NCI-H748 treated with DMSO at 0.1 percent for 48 hours (cell line): ENCODE results near the gene UPP2.

ENCODE experiments used
- DNase-seq: peaks from one replicate; lab custom pipeline; 2025; lab: John Stamatoyannopoulos, UW

Gene UPP2

GRCh38 chr2:158104903-158105302 is 3.2 kb downstream of the UPP2 start:
- no peak for DNase-seq

GRCh38 chr2:158112992-158113391 is 11.3 kb downstream of the UPP2 start:
- no peak for DNase-seq

DNA sequence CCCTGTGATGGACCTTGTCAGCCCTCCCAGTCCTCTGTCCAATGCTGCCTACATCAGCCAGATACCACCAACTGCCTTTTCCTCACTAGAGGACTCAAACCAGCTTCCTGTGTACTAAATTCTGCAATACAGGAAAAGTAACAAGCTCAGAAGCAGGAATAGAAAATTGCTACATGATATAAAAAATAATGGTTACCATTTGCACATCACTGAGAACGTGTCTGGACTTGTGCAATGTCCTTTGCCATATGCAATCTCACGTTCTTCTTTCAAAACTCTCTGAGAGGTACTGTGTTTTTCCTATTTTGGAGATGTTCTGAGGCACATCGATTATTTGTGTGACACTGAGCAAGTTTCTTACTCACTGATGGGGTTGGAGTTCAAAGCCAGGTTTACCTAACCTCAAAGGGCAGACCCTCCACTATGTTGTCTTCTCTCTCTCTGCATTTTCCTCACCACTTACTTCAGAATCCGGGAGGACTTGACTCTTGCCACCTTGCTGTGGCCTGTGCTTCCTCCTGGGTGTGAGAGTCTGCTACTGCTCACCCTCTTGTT is 12.1 kb downstream of the UPP2 start:
- no peak for DNase-seq

- DNase-seq = no peak
Measured at GRCh38 chr2:158114516-158114915, 12.8 kb downstream of the UPP2 start.

DNA sequence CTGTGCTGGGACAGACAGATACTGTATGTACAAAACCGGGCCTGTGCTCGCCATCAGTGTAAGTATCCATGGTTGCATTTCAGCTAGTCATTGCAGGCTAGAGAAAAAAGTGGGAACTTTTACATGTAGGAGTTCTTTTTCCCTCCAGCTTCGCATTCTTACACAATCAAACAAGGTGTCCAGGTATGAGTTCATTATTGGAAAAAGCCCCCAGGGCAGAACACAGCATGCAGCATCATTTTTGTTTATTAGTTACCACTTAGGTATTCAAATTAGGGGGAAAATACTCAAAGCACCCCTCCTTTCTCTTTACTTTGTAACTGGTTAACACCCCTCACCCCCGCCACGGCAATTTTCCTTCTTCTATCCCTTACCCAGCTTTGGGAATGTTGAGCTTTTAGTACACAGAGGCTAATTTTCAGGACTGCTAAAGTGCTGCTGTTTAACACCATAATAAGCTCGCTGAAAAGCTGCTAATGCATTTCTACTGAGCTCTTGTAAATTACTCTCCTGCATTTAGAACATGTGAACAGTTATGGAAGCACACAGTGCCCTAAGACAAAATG is 13.6 kb downstream of the UPP2 start:
- DNase-seq = no peak

GRCh38 chr2:158116936-158117335 is 15.3 kb downstream of the UPP2 start:
- no peak for DNase-seq

GRCh38 chr2:158120102-158120501 is 18.4 kb downstream of the UPP2 start:
- DNase-seq = no peak

- no peak for DNase-seq
Measured at GRCh38 chr2:158120664-158121641, 19.3 kb downstream of the UPP2 start.

GRCh38 chr2:158124896-158125295 is 23.2 kb downstream of the UPP2 start:
- no peak for DNase-seq

- DNase-seq = no peak
Measured at GRCh38 chr2:158125756-158126498, 24.3 kb downstream of the UPP2 start.

DNA sequence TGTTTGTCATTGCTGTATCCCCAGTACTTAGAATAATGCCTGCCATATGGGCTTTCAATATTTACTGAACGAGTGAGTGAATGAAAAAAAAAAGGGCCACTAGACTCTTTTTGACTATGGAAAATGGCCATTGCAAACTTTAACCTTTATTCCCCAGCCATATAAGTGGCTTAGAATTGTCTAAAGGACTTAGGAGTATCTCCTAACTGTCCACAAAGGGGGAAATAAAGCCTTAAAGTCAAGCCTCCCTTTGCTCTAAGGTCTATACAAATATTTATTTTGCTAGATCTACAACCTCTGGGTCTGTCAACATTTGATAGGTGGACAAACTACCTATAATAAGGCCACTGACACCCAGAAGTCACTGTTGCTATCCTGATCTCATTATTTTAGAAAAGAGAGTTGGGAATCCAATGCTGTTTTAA is 25.7 kb downstream of the UPP2 start:
- DNase-seq = no peak

- no peak for DNase-seq
Measured at GRCh38 chr2:158128168-158128973, 26.7 kb downstream of the UPP2 start.

- DNase-seq = no peak
Measured at GRCh38 chr2:158129037-158129436, 27.4 kb downstream of the UPP2 start.

DNA sequence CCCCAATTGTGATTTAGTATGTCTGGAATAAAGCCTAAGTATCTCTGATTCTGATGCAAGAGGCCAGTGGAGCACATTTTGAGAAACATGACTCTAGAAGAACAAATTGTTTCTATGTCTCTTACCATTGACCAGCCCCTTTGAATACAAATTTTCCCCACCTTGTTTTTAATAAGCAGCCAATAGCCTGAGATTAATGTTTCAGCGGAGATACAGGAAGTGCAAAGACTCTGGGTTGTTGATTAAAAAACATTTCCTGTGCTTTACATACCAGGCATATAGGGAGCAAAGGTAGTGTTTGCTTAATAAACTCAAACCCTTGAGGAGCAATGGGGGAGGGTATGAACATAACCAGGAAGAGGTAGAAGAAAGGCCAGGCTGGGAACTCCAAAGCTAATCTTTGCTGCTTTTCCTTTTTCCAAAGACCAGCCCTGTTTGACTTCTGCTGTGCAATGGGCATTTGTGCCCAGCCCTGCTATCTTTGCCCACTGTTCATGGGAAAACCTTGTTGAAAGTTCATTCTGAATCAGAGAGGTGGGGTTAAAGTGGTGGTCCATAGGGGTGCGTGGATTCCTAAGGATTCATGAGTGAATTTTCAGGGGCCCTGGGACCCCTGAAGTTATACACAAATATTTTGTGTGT is 29.3 kb downstream of the UPP2 start:
- DNase-seq = no peak

GRCh38 chr2:158131483-158131912 is 29.8 kb downstream of the UPP2 start:
- no peak for DNase-seq

DNA sequence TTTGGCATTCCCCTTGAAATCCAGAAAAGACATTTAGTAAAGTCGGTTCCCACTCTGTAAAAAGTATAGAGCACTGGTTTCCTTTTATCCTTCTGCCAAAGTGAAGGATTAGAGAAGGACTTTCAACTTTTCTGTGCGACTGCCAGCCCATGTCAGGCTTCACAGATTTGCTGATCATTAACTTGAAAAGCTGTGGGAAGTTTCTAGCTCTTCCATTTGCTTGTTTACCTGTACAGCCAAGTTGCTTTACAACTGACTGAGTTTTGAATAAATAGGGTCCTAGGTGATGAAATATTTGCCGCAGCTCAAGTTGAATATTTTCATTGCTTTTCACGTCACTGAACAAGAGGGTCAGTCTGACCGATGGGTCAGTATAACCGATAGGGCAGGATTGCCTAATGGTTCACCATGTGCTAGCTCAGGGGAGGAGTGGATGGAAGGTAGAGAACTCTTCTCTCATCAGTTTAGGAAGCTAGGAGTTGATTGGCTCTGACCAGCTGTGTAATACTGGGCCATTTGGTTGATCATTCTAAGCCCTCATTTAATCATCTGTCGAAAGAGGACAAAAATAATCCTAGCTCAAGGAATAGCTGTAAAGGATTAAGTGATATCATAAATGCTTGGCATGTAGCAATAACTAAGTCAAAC is 30.4 kb downstream of the UPP2 start:
- no peak for DNase-seq

- DNase-seq = no peak
Measured at GRCh38 chr2:158134055-158134454, 32.4 kb downstream of the UPP2 start.

- DNase-seq = no peak
Measured at GRCh38 chr2:158134655-158135054, 33.0 kb downstream of the UPP2 start.

DNA sequence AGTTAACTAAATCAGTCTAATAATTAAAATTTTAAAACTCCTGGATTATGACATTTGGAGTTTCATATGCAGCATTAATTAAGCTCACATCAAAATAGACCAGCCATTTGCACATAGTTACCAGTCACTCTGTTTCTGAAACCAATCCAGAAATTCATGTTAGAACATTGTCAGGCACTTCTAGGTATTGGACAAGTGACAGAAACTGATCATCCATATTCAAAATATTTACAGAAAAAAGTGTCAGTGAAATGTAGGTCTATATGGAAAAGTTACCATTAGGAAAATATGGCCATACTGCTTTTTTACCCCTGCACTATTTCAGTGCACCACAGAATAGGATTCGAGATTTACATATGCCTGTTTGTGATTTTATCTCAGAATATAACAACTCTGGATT is 33.4 kb downstream of the UPP2 start:
- no peak for DNase-seq

DNA sequence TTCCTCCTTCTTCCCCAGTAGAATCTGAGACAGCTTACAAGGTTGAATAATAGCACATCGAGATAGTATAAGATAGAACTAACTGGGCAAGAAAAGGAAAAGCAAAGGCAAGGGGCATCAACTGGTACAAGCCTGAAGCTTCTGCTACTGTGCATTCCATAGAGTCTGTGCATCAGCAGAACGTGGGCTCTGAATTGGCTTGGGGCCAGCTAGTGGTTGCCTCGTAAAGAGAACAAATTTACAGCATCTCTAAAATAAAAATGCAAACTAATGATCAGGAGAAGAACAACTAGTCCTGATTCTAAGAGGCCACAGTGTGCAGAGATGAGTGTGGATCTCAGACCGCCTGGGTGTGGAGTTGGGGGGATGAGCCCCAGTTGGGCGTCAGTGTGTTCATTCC is 36.6 kb downstream of the UPP2 start:
- DNase-seq = no peak

DNA sequence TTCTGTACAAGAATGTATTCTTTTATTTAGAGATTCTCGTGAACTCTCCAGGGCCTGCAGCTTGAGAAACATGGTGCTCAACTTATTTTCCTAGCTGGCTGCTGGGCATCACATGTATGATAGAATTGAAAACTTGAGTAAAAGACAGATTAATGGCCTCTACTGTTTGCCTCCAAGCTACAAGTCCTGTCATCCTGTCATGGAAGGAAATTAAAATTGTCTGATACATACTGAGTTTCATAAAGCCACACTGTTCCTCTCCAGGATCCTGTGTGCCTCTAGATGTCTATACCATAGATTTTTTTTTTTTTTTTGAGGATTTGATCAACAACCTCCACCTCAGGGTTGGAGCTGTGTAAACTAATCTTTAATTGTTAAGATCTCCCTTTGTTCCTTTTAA is 38.5 kb downstream of the UPP2 start:
- no peak for DNase-seq
